ENCODE data around the gene CAMTA1.

Gene CAMTA1

GRCh38 chr1:6935361-6935883, 150.2 kb downstream of the CAMTA1 start:
- Histone ChIP-seq H3K4me1 (ENCODE audit: control insufficient read depth, insufficient read depth, low read length) (no peaks in the 10 kb centered on the region), H3K4me3 (ENCODE audit: low read depth, low read length) (no peak overlapping the region), H3K9ac (ENCODE audit: low read length) (no peak overlapping the region), H3K27me3 (ENCODE audit: control insufficient read depth, insufficient read depth, low read length) (no peaks in the 10 kb centered on the region; the same call in 1 of the 2 replicates), H3K36me3 (ENCODE audit: control insufficient read depth, insufficient read depth, low read length) (no peaks in the 10 kb centered on the region), H3K27ac (ENCODE audit: low read depth, low read length) (no peak overlapping the region), H3K9me3 (ENCODE audit: control insufficient read depth, insufficient read depth, low read depth, low read length) (peaks cover 4% of the 10 kb centered on the region; the same call in 1 of the 2 replicates)

- H3K4me3 ChIP-seq (ENCODE audit: low read depth, low read length): no peak overlapping the region
- no peak overlapping the region for H3K9ac ChIP-seq (ENCODE audit: low read length)
- H3K9me3 ChIP-seq (ENCODE audit: control insufficient read depth, insufficient read depth, low read depth, low read length): peaks cover 4% of the 10 kb centered on the region; the same call in 1 of the 2 replicates
- no peaks in the 10 kb centered on the region for H3K4me1 ChIP-seq (ENCODE audit: control insufficient read depth, insufficient read depth, low read length)
- H3K27me3 ChIP-seq (ENCODE audit: control insufficient read depth, insufficient read depth, low read length): no peaks in the 10 kb centered on the region; the same call in 1 of the 2 replicates
- no peak overlapping the region for H3K27ac ChIP-seq (ENCODE audit: low read depth, low read length)
- H3K36me3 ChIP-seq (ENCODE audit: control insufficient read depth, insufficient read depth, low read length): no peaks in the 10 kb centered on the region
These were observed 150.8 kb downstream of the CAMTA1 start for GRCh38 chr1:6935911-6936690.

- Histone ChIP-seq H3K4me1 (ENCODE audit: control insufficient read depth, insufficient read depth, low read length) (no peaks in the 10 kb centered on the region), H3K9me3 (ENCODE audit: control insufficient read depth, insufficient read depth, low read depth, low read length) (peaks cover 4% of the 10 kb centered on the region; the same call in 1 of the 2 replicates), H3K27me3 (ENCODE audit: control insufficient read depth, insufficient read depth, low read length) (no peaks in the 10 kb centered on the region; the same call in 1 of the 2 replicates), H3K9ac (ENCODE audit: low read length) (no peak overlapping the region), H3K36me3 (ENCODE audit: control insufficient read depth, insufficient read depth, low read length) (no peaks in the 10 kb centered on the region), H3K27ac (ENCODE audit: low read depth, low read length) (no peak overlapping the region), H3K4me3 (ENCODE audit: low read depth, low read length) (no peak overlapping the region)
These were observed 151.8 kb downstream of the CAMTA1 start for GRCh38 chr1:6937048-6937447.

- no peaks in the 10 kb centered on the region for H3K36me3 ChIP-seq (ENCODE audit: control insufficient read depth, insufficient read depth, low read length)
- no peak overlapping the region for H3K27ac ChIP-seq (ENCODE audit: low read depth, low read length)
- no peaks in the 10 kb centered on the region for H3K27me3 ChIP-seq (ENCODE audit: control insufficient read depth, insufficient read depth, low read length)
- H3K4me3 ChIP-seq (ENCODE audit: low read depth, low read length): no peak overlapping the region
- H3K4me1 ChIP-seq (ENCODE audit: control insufficient read depth, insufficient read depth, low read length): no peaks in the 10 kb centered on the region
- peaks cover 4% of the 10 kb centered on the region; the same call in 1 of the 2 replicates for H3K9me3 ChIP-seq (ENCODE audit: control insufficient read depth, insufficient read depth, low read depth, low read length)
- H3K9ac ChIP-seq (ENCODE audit: low read length): no peak overlapping the region
These were observed 154.1 kb downstream of the CAMTA1 start for GRCh38 chr1:6939363-6939762.

- Histone ChIP-seq H3K9me3 (ENCODE audit: control insufficient read depth, insufficient read depth, low read depth, low read length) (peaks cover 4% of the 10 kb centered on the region; the same call in 1 of the 2 replicates), H3K27me3 (ENCODE audit: control insufficient read depth, insufficient read depth, low read length) (no peaks in the 10 kb centered on the region)
These were observed 156.5 kb downstream of the CAMTA1 start for GRCh38 chr1:6941786-6942185.

GRCh38 chr1:6942990-6943389, 157.7 kb downstream of the CAMTA1 start:
- no peaks in the 10 kb centered on the region for H3K9me3 ChIP-seq (ENCODE audit: control insufficient read depth, insufficient read depth, low read depth, low read length)
- H3K36me3 ChIP-seq (ENCODE audit: control insufficient read depth, insufficient read depth, low read length): no peaks in the 10 kb centered on the region
- H3K4me3 ChIP-seq (ENCODE audit: low read depth, low read length): no peak overlapping the region
- no peaks in the 10 kb centered on the region for H3K27me3 ChIP-seq (ENCODE audit: control insufficient read depth, insufficient read depth, low read length)
- no peak overlapping the region for H3K9ac ChIP-seq (ENCODE audit: low read length)
- no peak overlapping the region for H3K27ac ChIP-seq (ENCODE audit: low read depth, low read length)
- H3K4me1 ChIP-seq (ENCODE audit: control insufficient read depth, insufficient read depth, low read length): no peaks in the 10 kb centered on the region

More at GRCh38 chr1:6941786-6942185, 156.5 kb downstream of the CAMTA1 start:
- Histone ChIP-seq H3K4me1 (ENCODE audit: control insufficient read depth, insufficient read depth, low read length) (no peaks in the 10 kb centered on the region), H3K27ac (ENCODE audit: low read depth, low read length) (no peak overlapping the region), H3K4me3 (ENCODE audit: low read depth, low read length) (no peak overlapping the region), H3K9ac (ENCODE audit: low read length) (no peak overlapping the region), H3K36me3 (ENCODE audit: control insufficient read depth, insufficient read depth, low read length) (no peaks in the 10 kb centered on the region)

GRCh38 chr1:6944434-6944833, 159.2 kb downstream of the CAMTA1 start:
- Histone ChIP-seq H3K27me3 (ENCODE audit: control insufficient read depth, insufficient read depth, low read length) (no peaks in the 10 kb centered on the region), H3K4me3 (ENCODE audit: low read depth, low read length) (no peak overlapping the region), H3K4me1 (ENCODE audit: control insufficient read depth, insufficient read depth, low read length) (peaks cover 2% of the 10 kb centered on the region; the same call in 1 of the 2 replicates), H3K36me3 (ENCODE audit: control insufficient read depth, insufficient read depth, low read length) (no peaks in the 10 kb centered on the region), H3K9ac (ENCODE audit: low read length) (no peak overlapping the region), H3K9me3 (ENCODE audit: control insufficient read depth, insufficient read depth, low read depth, low read length) (no peaks in the 10 kb centered on the region), H3K27ac (ENCODE audit: low read depth, low read length) (no peak overlapping the region)

- no peak overlapping the region for H3K4me3 ChIP-seq (ENCODE audit: low read depth, low read length)
- H3K27me3 ChIP-seq (ENCODE audit: control insufficient read depth, insufficient read depth, low read length): no peaks in the 10 kb centered on the region
- no peak overlapping the region for H3K9ac ChIP-seq (ENCODE audit: low read length)
- H3K4me1 ChIP-seq (ENCODE audit: control insufficient read depth, insufficient read depth, low read length): peaks cover 12% of the 10 kb centered on the region; the same call in 1 of the 2 replicates
- H3K9me3 ChIP-seq (ENCODE audit: control insufficient read depth, insufficient read depth, low read depth, low read length): no peaks in the 10 kb centered on the region
- H3K36me3 ChIP-seq (ENCODE audit: control insufficient read depth, insufficient read depth, low read length): no peaks in the 10 kb centered on the region
- no peak overlapping the region for H3K27ac ChIP-seq (ENCODE audit: low read depth, low read length)
These were observed 162.7 kb downstream of the CAMTA1 start for GRCh38 chr1:6947952-6948351.

GRCh38 chr1:6948416-6948815, 163.2 kb downstream of the CAMTA1 start:
- Histone ChIP-seq H3K27me3 (ENCODE audit: control insufficient read depth, insufficient read depth, low read length) (no peaks in the 10 kb centered on the region), H3K36me3 (ENCODE audit: control insufficient read depth, insufficient read depth, low read length) (no peaks in the 10 kb centered on the region), H3K9me3 (ENCODE audit: control insufficient read depth, insufficient read depth, low read depth, low read length) (no peaks in the 10 kb centered on the region), H3K4me3 (ENCODE audit: low read depth, low read length) (no peak overlapping the region), H3K27ac (ENCODE audit: low read depth, low read length) (no peak overlapping the region), H3K4me1 (ENCODE audit: control insufficient read depth, insufficient read depth, low read length) (peaks cover 12% of the 10 kb centered on the region; the same call in 1 of the 2 replicates), H3K9ac (ENCODE audit: low read length) (no peak overlapping the region)

GRCh38 chr1:6948861-6949260, 163.6 kb downstream of the CAMTA1 start:
- no peak overlapping the region for H3K4me3 ChIP-seq (ENCODE audit: low read depth, low read length)
- no peaks in the 10 kb centered on the region for H3K9me3 ChIP-seq (ENCODE audit: control insufficient read depth, insufficient read depth, low read depth, low read length)
- H3K9ac ChIP-seq (ENCODE audit: low read length): no peak overlapping the region
- H3K4me1 ChIP-seq (ENCODE audit: control insufficient read depth, insufficient read depth, low read length): peaks cover 12% of the 10 kb centered on the region; the same call in 1 of the 2 replicates
- H3K36me3 ChIP-seq (ENCODE audit: control insufficient read depth, insufficient read depth, low read length): no peaks in the 10 kb centered on the region
- no peak overlapping the region for H3K27ac ChIP-seq (ENCODE audit: low read depth, low read length)
- no peaks in the 10 kb centered on the region for H3K27me3 ChIP-seq (ENCODE audit: control insufficient read depth, insufficient read depth, low read length)

GRCh38 chr1:6950001-6950765, 164.9 kb downstream of the CAMTA1 start:
- no peaks in the 10 kb centered on the region for H3K9me3 ChIP-seq (ENCODE audit: control insufficient read depth, insufficient read depth, low read depth, low read length)
- peaks cover 15% of the 10 kb centered on the region; the same call in 1 of the 2 replicates for H3K4me1 ChIP-seq (ENCODE audit: control insufficient read depth, insufficient read depth, low read length)
- H3K4me3 ChIP-seq (ENCODE audit: low read depth, low read length): no peak overlapping the region
- no peak overlapping the region for H3K9ac ChIP-seq (ENCODE audit: low read length)
- H3K27me3 ChIP-seq (ENCODE audit: control insufficient read depth, insufficient read depth, low read length): no peaks in the 10 kb centered on the region
- no peak overlapping the region for H3K27ac ChIP-seq (ENCODE audit: low read depth, low read length)
- no peaks in the 10 kb centered on the region for H3K36me3 ChIP-seq (ENCODE audit: control insufficient read depth, insufficient read depth, low read length)
